Measurements from ENCODE around the gene DNAJC6.

DNA sequence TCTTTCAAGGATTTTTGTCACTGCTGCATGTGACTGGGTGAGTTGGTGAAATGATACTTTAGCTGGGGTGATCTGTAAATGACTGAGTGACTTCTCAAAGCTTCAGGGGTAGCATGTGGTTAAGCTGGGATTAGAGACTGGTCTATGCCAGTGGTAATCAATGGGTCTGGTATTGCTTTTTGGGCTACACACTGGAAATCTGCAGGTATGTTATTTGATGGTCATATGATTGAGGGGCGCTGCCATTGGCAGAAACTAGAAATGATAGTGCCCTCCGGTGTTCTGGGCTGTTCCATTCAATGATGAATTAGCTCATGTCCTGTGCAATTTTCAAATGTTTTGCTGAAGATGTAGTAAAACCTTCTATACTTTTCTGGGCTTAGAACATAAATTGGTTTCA is 39.7 kb upstream of the DNAJC6 start:
- TF ChIP-seq, protein P1, sequence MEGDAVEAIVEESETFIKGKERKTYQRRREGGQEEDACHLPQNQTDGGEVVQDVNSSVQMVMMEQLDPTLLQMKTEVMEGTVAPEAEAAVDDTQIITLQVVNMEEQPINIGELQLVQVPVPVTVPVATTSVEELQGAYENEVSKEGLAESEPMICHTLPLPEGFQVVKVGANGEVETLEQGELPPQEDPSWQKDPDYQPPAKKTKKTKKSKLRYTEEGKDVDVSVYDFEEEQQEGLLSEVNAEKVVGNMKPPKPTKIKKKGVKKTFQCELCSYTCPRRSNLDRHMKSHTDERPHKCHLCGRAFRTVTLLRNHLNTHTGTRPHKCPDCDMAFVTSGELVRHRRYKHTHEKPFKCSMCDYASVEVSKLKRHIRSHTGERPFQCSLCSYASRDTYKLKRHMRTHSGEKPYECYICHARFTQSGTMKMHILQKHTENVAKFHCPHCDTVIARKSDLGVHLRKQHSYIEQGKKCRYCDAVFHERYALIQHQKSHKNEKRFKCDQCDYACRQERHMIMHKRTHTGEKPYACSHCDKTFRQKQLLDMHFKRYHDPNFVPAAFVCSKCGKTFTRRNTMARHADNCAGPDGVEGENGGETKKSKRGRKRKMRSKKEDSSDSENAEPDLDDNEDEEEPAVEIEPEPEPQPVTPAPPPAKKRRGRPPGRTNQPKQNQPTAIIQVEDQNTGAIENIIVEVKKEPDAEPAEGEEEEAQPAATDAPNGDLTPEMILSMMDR (IDR thresholded peaks at IDR 0.05): no peak
- no peak for TF ChIP-seq POLR2A (IDR thresholded peaks at IDR 0.05)

Measured in thyroid gland (tissue), 4 donors.